Stimulated activated CD8-positive, alpha-beta memory T cell treated with anti-CD3 and anti-CD28 coated beads, Interleukin-2, amount 100 ng/mL, for 1 hour (primary cell): ENCODE data around the gene DENR.

Experiments used
- DNase-seq, 2 donors: peaks; one replicate each; pipeline ENCODE4 v3.0.0-alpha.2; 2020; ENCODE audit warnings: low read depth in 2 of 2

The DENR gene

DNA sequence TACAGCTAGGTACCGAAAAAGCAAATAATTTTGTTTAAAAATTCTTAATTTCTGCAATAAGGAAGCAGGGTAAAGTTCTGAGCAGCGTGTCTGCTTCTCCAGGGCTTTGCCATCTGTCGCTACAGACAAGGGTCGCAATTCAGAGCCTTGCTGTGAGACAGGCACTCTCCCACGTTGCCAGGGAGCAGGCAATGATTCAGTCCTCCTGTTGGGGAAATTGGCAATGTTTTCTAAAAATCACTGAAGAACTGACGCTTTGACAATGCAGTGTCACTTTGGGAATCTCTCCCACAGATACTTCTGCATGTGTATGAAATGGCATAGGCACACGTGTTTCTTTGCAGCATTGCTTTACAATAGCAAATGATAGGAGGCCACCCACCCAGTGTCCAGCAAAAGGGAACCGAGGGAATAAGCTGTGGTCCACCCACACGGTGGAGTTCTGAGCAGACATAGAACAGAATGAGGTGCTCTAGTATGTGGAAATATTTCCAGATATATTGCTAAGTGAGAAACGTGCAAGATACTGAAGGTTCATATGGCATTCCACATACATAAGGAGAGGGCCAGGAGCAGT lies 66.7 kb downstream of the DENR start:
- DNase-seq, result no peak

GRCh38 chr12:122820138-122820537 lies 67.5 kb downstream of the DENR start:
- no peak for DNase-seq
